AG09319 (cell line): ENCODE measurements around the gene FRRS1.
"Not testable (repeated sequence)": the region's sequence is repeated elsewhere in the genome, so short reads cannot be mapped to it uniquely, and the experiment has no call there.

Experiments used
- DNase-seq: peaks from one replicate; pipeline ENCODE4 v3.0.0-alpha.2; 2010; ENCODE audit warnings: low read depth; ENCODE audit errors: extremely low read depth
- CTCF ChIP-seq: IDR thresholded peaks from 2 replicates; pipeline ENCODE4 v1.5.1; 2011; ENCODE audit warnings: low read depth, mild to moderate bottlenecking, inconsistent platforms, low read length, moderate library complexity

Gene FRRS1

GRCh38 chr1:99764909-99765308, 1.5 kb downstream of the FRRS1 start:
- DNase-seq: no peak
- no peak for TF ChIP-seq CTCF

GRCh38 chr1:99764439-99764838, 2.0 kb downstream of the FRRS1 start:
- TF ChIP-seq CTCF: no peak
- no peak for DNase-seq

- no peak for TF ChIP-seq CTCF
- DNase-seq: no peak
These were observed 2.5 kb downstream of the FRRS1 start for GRCh38 chr1:99763956-99764355.

GRCh38 chr1:99761774-99762173, 4.7 kb downstream of the FRRS1 start:
- DNase-seq: no peak
- TF ChIP-seq CTCF: no peak

- DNase-seq: no peak
- no peak for TF ChIP-seq CTCF
These were observed 6.8 kb downstream of the FRRS1 start for GRCh38 chr1:99759518-99760160.

GRCh38 chr1:99758686-99759517, 7.5 kb downstream of the FRRS1 start:
- DNase-seq: not testable (repeated sequence)

- TF ChIP-seq CTCF: no peak
- no peak for DNase-seq
These were observed 8.3 kb downstream of the FRRS1 start for GRCh38 chr1:99758073-99758511.
